ENCODE measurements around the gene PPM1E.

GRCh38 chr17:58989629-58990028 lies 234.0 kb downstream of the PPM1E start:
- no peak for TF ChIP-seq CTCF (IDR thresholded peaks at IDR 0.05)
- TF ChIP-seq POLR2AphosphoS5 (IDR thresholded peaks at IDR 0.05), result no peak

Measured in prostate gland (tissue), 2 donors.